PFSK-1 (cell line): Measurements from ENCODE around the gene SYS1.

Experiments used
- FOXP2 ChIP-seq: optimal IDR thresholded peaks from 2 replicates; pipeline ENCODE3; 2011; ENCODE audit warnings: borderline replicate concordance, control low read depth, inconsistent platforms; ENCODE audit not compliant: insufficient read depth; ENCODE audit errors: extremely low read length, extremely low read depth
- POLR2AphosphoS5 ChIP-seq: IDR thresholded peaks from 2 replicates; pipeline ENCODE4 v1.6.1; 2012; ENCODE audit warnings: low read depth, mild to moderate bottlenecking, control low read depth, low read length, moderate library complexity
- SIN3A ChIP-seq: IDR thresholded peaks from 2 replicates; pipeline ENCODE4 v1.6.1; 2012; ENCODE audit warnings: mild to moderate bottlenecking, low read length, moderate library complexity, borderline replicate concordance; ENCODE audit not compliant: insufficient read depth
- TAF1 ChIP-seq: IDR thresholded peaks from 2 replicates; pipeline ENCODE4 v1.6.1; 2012; ENCODE audit warnings: low read length, control low read depth, borderline replicate concordance; ENCODE audit not compliant: insufficient read depth
- TF ChIP-seq, protein P1 (sequence below), 2 experiments: IDR thresholded peaks; 2 replicates each; pipeline versions ENCODE4 v1.6.1 to v1.8.0; 2011 to 2012; ENCODE audit warnings: low read depth in 2 of 2, low read length in 2 of 2, control low read depth in 1 of 2, inconsistent platforms in 1 of 2, mild to moderate bottlenecking in 1 of 2, moderate library complexity in 1 of 2; ENCODE audit not compliant: insufficient read depth in 1 of 2

Gene SYS1

DNA sequence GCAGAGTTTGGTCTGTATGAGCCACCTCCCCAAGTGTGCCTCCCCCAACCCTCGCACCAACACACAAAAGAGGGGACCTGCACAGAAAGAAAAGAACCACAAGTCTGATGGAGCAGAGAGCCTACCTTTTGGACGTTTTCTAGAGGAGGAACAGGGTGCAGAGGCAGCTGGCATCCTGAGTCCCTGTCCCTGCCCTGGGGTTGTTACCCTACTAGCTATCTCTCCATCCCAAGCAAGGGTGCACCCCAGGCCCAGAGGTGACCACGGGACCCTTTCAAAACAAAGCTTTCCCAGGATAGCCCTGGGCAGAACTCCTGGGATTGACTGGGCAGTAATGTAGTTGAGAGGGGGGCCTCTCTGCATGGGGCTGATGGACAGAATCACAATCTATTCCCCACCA, 45.1 kb upstream of the SYS1 start:
- TF ChIP-seq POLR2AphosphoS5, result no peak

DNA sequence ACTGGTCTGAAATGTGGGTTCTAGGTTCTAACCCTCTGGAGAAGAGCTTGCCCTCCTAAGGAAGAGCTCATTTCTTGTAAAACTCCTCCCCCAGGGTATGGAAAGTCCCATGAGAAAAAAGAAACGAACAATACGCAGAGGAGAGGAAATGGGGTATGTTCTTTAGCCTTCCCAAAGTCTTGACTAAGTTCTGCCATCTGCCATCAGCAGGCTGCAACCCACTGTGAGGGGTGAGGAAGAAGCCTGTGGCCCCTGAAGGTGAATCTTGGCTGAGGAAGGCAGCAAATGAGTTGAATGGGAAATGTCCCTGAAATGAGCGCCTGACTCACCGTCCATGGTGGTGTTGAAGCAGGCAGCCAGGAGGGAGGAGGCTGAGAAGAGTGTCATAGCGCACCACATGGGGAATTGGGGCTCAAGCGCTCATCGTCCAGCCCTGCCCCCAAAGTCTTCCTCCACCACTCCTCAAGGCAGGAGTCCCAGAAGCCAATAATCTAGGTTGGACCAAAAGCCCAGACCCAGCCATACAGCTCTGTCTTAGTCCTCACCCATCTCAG, 44.5 kb upstream of the SYS1 start:
- no peak for TF ChIP-seq POLR2AphosphoS5
- TF ChIP-seq SIN3A, result no peak
- TF ChIP-seq, protein P1, sequence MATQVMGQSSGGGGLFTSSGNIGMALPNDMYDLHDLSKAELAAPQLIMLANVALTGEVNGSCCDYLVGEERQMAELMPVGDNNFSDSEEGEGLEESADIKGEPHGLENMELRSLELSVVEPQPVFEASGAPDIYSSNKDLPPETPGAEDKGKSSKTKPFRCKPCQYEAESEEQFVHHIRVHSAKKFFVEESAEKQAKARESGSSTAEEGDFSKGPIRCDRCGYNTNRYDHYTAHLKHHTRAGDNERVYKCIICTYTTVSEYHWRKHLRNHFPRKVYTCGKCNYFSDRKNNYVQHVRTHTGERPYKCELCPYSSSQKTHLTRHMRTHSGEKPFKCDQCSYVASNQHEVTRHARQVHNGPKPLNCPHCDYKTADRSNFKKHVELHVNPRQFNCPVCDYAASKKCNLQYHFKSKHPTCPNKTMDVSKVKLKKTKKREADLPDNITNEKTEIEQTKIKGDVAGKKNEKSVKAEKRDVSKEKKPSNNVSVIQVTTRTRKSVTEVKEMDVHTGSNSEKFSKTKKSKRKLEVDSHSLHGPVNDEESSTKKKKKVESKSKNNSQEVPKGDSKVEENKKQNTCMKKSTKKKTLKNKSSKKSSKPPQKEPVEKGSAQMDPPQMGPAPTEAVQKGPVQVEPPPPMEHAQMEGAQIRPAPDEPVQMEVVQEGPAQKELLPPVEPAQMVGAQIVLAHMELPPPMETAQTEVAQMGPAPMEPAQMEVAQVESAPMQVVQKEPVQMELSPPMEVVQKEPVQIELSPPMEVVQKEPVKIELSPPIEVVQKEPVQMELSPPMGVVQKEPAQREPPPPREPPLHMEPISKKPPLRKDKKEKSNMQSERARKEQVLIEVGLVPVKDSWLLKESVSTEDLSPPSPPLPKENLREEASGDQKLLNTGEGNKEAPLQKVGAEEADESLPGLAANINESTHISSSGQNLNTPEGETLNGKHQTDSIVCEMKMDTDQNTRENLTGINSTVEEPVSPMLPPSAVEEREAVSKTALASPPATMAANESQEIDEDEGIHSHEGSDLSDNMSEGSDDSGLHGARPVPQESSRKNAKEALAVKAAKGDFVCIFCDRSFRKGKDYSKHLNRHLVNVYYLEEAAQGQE (IDR thresholded peaks at IDR 0.05; ENCODE audit: insufficient read depth in 1 of 2, low read depth in 2 of 2, low read length in 2 of 2), result no peak
- TF ChIP-seq TAF1, result no peak
- no peak for TF ChIP-seq FOXP2

DNA sequence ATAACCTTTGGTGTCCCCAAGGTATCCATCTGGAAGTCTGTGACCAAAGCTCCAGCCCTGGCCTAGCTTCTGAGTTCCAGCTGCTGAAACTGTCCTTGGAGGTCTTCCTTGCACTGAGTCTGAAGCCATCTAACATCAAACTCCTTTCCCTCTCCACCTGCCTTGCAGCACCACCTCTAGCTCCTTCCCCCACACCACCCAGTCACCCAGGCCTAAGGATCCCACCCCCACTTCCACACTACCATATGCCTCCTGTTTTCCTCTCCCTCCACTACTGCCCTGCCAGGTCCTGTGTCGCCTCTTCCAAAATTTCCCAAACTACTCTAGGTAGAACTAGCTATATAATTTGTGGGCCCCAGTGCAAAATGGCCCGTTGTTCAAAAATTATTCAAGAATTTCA, 44.0 kb upstream of the SYS1 start:
- no peak for TF ChIP-seq FOXP2
- TF ChIP-seq SIN3A, result no peak
- TF ChIP-seq TAF1, result no peak
- TF ChIP-seq POLR2AphosphoS5, result no peak
- TF ChIP-seq, protein P1 (IDR thresholded peaks at IDR 0.05; ENCODE audit: insufficient read depth in 1 of 2, low read depth in 2 of 2, low read length in 2 of 2), result no peak

DNA sequence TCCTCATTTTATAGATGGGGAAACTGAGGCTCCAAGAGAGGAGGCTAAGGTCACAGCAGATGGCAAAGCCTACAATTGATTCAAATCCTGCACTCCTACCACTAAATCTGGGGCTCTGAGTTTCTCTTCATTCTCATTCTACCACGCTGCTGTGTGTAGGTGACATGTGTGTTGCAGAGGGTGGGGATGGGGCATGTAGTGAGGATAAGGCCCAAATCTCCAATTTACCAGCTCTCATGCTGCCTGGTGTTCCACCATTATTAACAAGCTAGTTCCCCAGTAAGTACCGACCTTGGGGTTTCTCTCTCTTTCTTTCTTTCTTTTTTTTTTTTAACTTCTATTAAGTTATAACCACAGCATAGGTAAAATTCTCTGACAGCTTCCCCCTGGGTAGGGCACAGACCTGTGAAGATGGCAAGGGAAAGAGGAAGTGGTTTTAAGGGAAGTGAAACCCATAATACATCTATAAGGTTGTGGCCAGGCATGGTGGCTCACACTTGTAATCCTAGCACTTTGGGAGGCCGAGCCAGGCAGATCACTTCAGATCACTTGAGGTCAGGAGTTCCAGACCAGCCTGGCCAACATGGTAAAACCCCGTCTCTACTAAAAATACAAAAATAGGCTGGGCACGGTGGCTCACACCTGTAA, 41.9 kb upstream of the SYS1 start:
- TF ChIP-seq TAF1 (no peak), FOXP2 (no peak), POLR2AphosphoS5 (no peak), SIN3A (no peak)
- TF ChIP-seq, protein P1 (IDR thresholded peaks at IDR 0.05; ENCODE audit: insufficient read depth in 1 of 2, low read depth in 2 of 2, low read length in 2 of 2), result no peak

DNA sequence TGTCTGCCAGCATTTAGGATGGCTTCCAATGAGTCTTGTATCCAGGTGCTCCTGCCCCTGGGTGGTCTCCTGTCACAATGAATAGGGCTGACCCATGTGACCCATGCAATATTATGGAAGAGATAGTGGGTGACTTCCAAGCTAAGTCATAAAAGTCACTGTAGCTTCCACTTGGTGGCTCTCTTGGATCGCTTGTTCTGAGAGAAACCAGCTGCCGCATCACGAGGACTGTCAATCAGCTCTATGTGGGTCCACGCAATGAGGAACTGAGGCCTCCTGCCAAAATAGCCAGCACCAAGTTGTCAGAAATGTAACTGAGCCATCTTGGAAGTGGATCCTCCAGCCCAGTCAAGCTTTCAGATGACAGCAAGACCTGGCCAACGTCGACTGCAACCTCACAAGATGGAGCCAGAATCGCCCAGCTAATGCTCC, 40.0 kb upstream of the SYS1 start:
- TF ChIP-seq POLR2AphosphoS5 (no peak), TAF1 (no peak), SIN3A (no peak), FOXP2 (no peak)
- TF ChIP-seq, protein P1 (IDR thresholded peaks at IDR 0.05; ENCODE audit: insufficient read depth in 1 of 2, low read depth in 2 of 2, low read length in 2 of 2), result no peak
